ENCODE results near the gene SPRN. TPM values are rescaled to one million over a fixed set of nuclear protein-coding genes. Genes with fewer than 3 reads are reported as not detected.

SPRN gene
- total RNA-seq, 1 donor from 2014 or later: 0.06 TPM

DNA sequence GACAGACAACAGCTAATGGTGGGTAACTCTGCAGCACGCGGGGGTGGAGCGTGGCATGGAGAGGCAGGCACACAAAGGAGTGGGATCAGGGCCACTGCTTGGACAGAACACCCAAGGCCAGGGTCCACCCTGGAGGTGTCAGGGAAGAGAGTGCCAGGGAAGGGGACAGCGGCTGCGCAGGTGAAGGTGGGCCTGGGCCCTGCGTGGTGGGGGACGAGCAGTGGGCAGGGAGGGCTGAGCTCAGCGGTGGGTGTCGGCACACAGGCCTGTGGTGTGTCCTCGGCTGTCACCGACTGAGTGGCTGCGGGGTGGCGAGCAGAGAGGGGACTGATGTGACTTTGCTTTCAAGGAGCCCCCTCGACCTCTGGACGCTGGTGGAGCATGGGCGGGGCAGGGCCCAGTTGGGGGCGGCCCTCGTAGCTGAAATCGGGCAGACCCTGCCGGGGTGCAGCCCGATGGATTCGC, 20.9 kb upstream of the SPRN start:
- Histone ChIP-seq H3K9me3 (ENCODE audit: low read depth) (peaks cover 20% of the 10 kb centered on the region), H3F3A (ENCODE audit: low read depth) (no peaks in the 10 kb centered on the region), H3K27me3 (no peaks in the 10 kb centered on the region), H3K4me3 (no peak overlapping the region), H3K4me2 (no peak overlapping the region), H3K27ac (no peak overlapping the region), H3K4me1 (no peaks in the 10 kb centered on the region), H2AFZ (replicated peaks) (no peak overlapping the region), H4K20me1 (ENCODE audit: low read depth) (no peaks in the 10 kb centered on the region), H3K79me2 (ENCODE audit: low read depth) (no peaks in the 10 kb centered on the region), H3K36me3 (no peaks in the 10 kb centered on the region), H3K9ac (no peak overlapping the region)
- no peaks in the 10 kb centered on the region for H3K4me1 Mint-ChIP-seq
- H3K27ac Mint-ChIP-seq: no peak overlapping the region
- H3K9me3 Mint-ChIP-seq: peaks cover 53% of the 10 kb centered on the region
- H3K36me3 Mint-ChIP-seq: peaks cover 10% of the 10 kb centered on the region
- H3K4me3 Mint-ChIP-seq: peak overlapping the region; percentile 27
- TF ChIP-seq, protein P1, sequence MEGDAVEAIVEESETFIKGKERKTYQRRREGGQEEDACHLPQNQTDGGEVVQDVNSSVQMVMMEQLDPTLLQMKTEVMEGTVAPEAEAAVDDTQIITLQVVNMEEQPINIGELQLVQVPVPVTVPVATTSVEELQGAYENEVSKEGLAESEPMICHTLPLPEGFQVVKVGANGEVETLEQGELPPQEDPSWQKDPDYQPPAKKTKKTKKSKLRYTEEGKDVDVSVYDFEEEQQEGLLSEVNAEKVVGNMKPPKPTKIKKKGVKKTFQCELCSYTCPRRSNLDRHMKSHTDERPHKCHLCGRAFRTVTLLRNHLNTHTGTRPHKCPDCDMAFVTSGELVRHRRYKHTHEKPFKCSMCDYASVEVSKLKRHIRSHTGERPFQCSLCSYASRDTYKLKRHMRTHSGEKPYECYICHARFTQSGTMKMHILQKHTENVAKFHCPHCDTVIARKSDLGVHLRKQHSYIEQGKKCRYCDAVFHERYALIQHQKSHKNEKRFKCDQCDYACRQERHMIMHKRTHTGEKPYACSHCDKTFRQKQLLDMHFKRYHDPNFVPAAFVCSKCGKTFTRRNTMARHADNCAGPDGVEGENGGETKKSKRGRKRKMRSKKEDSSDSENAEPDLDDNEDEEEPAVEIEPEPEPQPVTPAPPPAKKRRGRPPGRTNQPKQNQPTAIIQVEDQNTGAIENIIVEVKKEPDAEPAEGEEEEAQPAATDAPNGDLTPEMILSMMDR (IDR thresholded peaks at IDR 0.05): no peak
- TF ChIP-seq EZH2phosphoT487 (IDR thresholded peaks at IDR 0.05) (no peak), EZH2 (IDR thresholded peaks at IDR 0.05) (no peak)
- DNase-seq (ENCODE audit: low spot score): no peak
- peaks cover 7% of the 10 kb centered on the region for H3K27me3 Mint-ChIP-seq (ENCODE audit: insufficient read depth, low read depth)

DNA sequence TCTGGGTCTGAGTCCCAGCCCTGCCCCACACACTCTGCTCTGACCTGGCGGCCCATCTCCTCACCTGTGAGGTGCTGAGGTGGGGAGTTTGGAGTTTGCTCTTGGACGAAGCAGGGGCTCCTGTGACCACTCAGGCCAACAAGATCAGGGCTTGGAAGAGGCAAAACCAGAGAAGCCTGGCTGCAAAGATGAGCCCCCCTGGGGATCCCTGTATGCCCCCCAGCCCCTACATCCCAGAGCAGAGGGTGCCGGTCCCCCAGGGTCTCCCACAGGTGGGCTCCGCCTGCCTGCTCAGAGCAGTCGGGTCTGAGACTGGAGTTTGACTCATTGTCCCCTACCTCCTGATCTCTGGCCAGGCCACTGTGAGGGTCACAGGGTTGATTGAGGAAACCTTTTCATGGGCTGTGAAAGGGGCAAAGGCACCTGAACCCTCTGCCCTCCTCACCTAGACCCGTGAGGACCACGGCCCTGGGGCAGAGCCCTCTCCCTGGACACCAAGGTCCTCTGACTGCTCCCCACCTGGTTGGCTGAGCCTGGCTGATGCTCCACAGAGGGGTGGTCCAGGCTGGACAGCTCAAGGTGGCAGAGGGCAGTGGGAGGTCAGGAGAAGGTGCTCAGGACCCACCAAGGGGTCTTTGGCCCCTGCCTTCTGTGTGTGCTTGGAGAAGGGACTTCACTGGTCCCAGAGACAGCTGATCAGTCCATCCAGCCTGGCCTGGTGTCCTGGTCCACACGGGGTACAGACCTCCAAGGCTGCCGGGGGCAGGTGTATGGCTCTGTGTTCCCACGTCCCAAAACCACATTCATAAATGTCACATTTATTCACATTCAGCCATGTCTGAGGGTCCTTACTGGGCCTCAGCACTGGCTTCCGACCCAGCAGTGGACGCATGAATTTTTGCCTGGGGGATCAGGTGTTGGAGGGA, 20.2 kb upstream of the SPRN start:
- H3K9me3 Mint-ChIP-seq: peaks cover 53% of the 10 kb centered on the region
- Histone ChIP-seq H3K27me3 (no peaks in the 10 kb centered on the region), H3K4me3 (no peak overlapping the region), H2AFZ (replicated peaks) (no peak overlapping the region), H3F3A (ENCODE audit: low read depth) (no peaks in the 10 kb centered on the region), H3K27ac (no peak overlapping the region), H3K9me3 (ENCODE audit: low read depth) (peaks cover 19% of the 10 kb centered on the region), H3K4me1 (no peaks in the 10 kb centered on the region), H3K36me3 (no peaks in the 10 kb centered on the region), H3K4me2 (no peak overlapping the region), H3K9ac (no peak overlapping the region), H3K79me2 (ENCODE audit: low read depth) (no peaks in the 10 kb centered on the region), H4K20me1 (ENCODE audit: low read depth) (no peaks in the 10 kb centered on the region)
- H3K4me1 Mint-ChIP-seq: no peaks in the 10 kb centered on the region
- H3K4me3 Mint-ChIP-seq: peak overlapping the region; percentile 27
- peaks cover 7% of the 10 kb centered on the region for H3K27me3 Mint-ChIP-seq (ENCODE audit: insufficient read depth, low read depth)
- peaks cover 10% of the 10 kb centered on the region for H3K36me3 Mint-ChIP-seq
- no peak for TF ChIP-seq EZH2phosphoT487 (IDR thresholded peaks at IDR 0.05)
- no peak for DNase-seq (ENCODE audit: low spot score)
- no peak overlapping the region for H3K27ac Mint-ChIP-seq

DNA sequence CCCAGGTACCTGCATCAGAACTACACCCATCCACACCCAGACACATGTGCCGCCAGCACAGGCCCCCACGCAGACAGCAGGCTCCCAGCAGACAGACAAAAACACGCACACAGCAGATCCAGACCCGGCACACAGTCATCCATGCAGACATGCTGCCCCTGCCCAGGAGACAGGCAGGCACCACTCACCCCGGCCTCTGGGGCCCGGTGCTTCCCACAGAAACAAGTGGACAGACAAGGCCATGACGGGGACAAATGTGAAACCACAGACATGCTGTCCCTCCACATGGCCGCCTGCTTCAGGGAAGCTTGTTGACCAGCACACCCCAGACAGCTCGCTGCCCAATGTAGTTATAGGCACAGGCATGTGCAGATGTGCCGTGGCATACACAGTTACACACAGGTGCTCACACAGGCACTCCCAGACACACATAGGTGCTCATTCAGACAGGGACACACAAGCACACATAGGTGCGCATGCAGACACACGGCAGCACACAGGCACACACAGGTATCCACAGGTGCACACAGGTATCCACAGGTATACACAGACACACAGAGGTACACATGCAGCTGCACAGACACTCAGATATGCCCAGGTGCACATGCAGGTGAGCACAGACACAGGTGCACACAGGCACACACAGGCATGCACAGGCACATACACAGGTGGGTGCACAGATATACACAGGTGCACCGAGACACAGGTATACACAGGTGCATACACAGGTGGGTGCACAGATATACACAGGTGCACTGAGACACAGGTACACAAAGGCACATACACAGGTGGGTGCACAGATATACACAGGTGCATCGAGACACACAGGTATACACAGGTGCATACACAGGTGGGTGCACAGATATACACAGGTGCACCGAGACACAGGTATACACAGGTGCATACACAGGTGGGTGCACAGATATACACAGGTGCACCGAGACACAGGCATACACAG, 18.8 kb upstream of the SPRN start:
- Mint-ChIP-seq H3K4me3 (no peak overlapping the region), H3K9me3 (peaks cover 49% of the 10 kb centered on the region), H3K27ac (no peak overlapping the region), H3K27me3 (ENCODE audit: insufficient read depth, low read depth) (peaks cover 7% of the 10 kb centered on the region), H3K36me3 (peaks cover 8% of the 10 kb centered on the region), H3K4me1 (no peaks in the 10 kb centered on the region)
- Histone ChIP-seq H3K4me1 (no peaks in the 10 kb centered on the region), H3K9me3 (ENCODE audit: low read depth) (peaks cover 6% of the 10 kb centered on the region), H3K27ac (no peak overlapping the region), H3K27me3 (no peaks in the 10 kb centered on the region), H4K20me1 (ENCODE audit: low read depth) (no peaks in the 10 kb centered on the region), H3K4me2 (no peak overlapping the region), H3K4me3 (no peak overlapping the region), H3F3A (ENCODE audit: low read depth) (no peaks in the 10 kb centered on the region), H3K79me2 (ENCODE audit: low read depth) (no peaks in the 10 kb centered on the region), H3K9ac (no peak overlapping the region), H2AFZ (replicated peaks) (no peak overlapping the region), H3K36me3 (no peaks in the 10 kb centered on the region)
- TF ChIP-seq, protein P1 (IDR thresholded peaks at IDR 0.05): no peak
- TF ChIP-seq EZH2 (IDR thresholded peaks at IDR 0.05) (no peak), EZH2phosphoT487 (IDR thresholded peaks at IDR 0.05) (no peak)
- no peak for DNase-seq (ENCODE audit: low spot score)

Data from neural progenitor cell (in vitro differentiated cells).